Memory B cell (primary cell): Measurements from ENCODE around the gene FUOM.
"Not testable (repeated sequence)": the region's sequence is repeated elsewhere in the genome, so short reads cannot be mapped to it uniquely, and the experiment has no call there.

Source experiments
- ATAC-seq: fragments of 150-1000 bp; cut with Tn5 transposase; 2 replicates; pipeline ENCODE4 v1.10.0; 2021; ENCODE audit warnings: low read depth, mild to moderate bottlenecking, moderate library complexity
- DNase-seq, 2 donors: peaks; one replicate each; pipeline ENCODE4 v3.0.0; 2022; ENCODE audit warnings: low spot score in 2 of 2
- H3K27ac Mint-ChIP-seq: one replicate; pipeline ENCODE4 v1.8.0; 2022; ENCODE audit warnings: mild to moderate bottlenecking, moderate library complexity, mixed read lengths
- H3K27me3 Mint-ChIP-seq: one replicate; pipeline ENCODE4 v1.8.0; 2022; ENCODE audit warnings: mixed read lengths
- H3K36me3 Mint-ChIP-seq: one replicate; pipeline ENCODE4 v1.8.0; 2022; ENCODE audit warnings: mild to moderate bottlenecking, mixed read lengths
- H3K4me1 Mint-ChIP-seq: one replicate; pipeline ENCODE4 v1.8.0; 2022; ENCODE audit warnings: mixed read lengths
- H3K4me3 Mint-ChIP-seq: one replicate; pipeline ENCODE4 v1.8.0; 2022; ENCODE audit warnings: mild to moderate bottlenecking, moderate library complexity, mixed read lengths
- H3K9me3 Mint-ChIP-seq: one replicate; pipeline ENCODE4 v1.8.0; 2022; ENCODE audit warnings: mixed read lengths

Gene FUOM

GRCh38 chr10:133379801-133380666, 22.2 kb upstream of the FUOM start:
- Mint-ChIP-seq H3K27me3 (no peaks in the 10 kb centered on the region), H3K9me3 (no peaks in the 10 kb centered on the region), H3K4me3 (peak overlapping the region; percentile 88), H3K36me3 (no peaks in the 10 kb centered on the region), H3K27ac (peak overlapping the region; percentile 65), H3K4me1 (peaks cover 17% of the 10 kb centered on the region)
- DNase-seq (no peak), ATAC-seq (no peak)

GRCh38 chr10:133379152-133379800, 21.5 kb upstream of the FUOM start, which contains the start of gene PAOX:
Gene PAOX (plus strand): TSS chr10:133379262. CDS start chr10:133379317, 55 bp downstream.
- H3K27me3 Mint-ChIP-seq: no peaks in the 10 kb centered on the region
- DNase-seq (peak; percentile 72 to 80), ATAC-seq (peak; percentile 74)
- no peaks in the 10 kb centered on the region for H3K36me3 Mint-ChIP-seq
- H3K4me3 Mint-ChIP-seq: peak within 1 kb of the TSS; percentile 88
- no peaks in the 10 kb centered on the region for H3K9me3 Mint-ChIP-seq
- peak within 1 kb of the TSS; percentile 65 for H3K27ac Mint-ChIP-seq
- H3K4me1 Mint-ChIP-seq: peaks cover 19% of the 10 kb centered on the region

- H3K27me3 Mint-ChIP-seq: no peaks in the 10 kb centered on the region
- peak; percentile 47 for ATAC-seq
- peaks cover 22% of the 10 kb centered on the region for H3K4me1 Mint-ChIP-seq
- H3K27ac Mint-ChIP-seq: no peak overlapping the region
- H3K9me3 Mint-ChIP-seq: no peaks in the 10 kb centered on the region
- H3K4me3 Mint-ChIP-seq: peak overlapping the region; percentile 79
- DNase-seq: peak; percentile 61 to 79
- H3K36me3 Mint-ChIP-seq: no peaks in the 10 kb centered on the region
Observed at GRCh38 chr10:133378251-133379096, 20.7 kb upstream of the FUOM start.

GRCh38 chr10:133377818-133378250, 20.0 kb upstream of the FUOM start:
- DNase-seq (no peak), ATAC-seq (no peak)
- H3K27ac Mint-ChIP-seq: no peak overlapping the region
- no peaks in the 10 kb centered on the region for H3K36me3 Mint-ChIP-seq
- H3K4me1 Mint-ChIP-seq: peaks cover 22% of the 10 kb centered on the region
- H3K27me3 Mint-ChIP-seq: no peaks in the 10 kb centered on the region
- H3K4me3 Mint-ChIP-seq: peak overlapping the region; percentile 79
- H3K9me3 Mint-ChIP-seq: no peaks in the 10 kb centered on the region

- Mint-ChIP-seq H3K27me3 (no peaks in the 10 kb centered on the region), H3K27ac (no peak overlapping the region), H3K4me3 (peak overlapping the region; percentile 66), H3K9me3 (no peaks in the 10 kb centered on the region), H3K4me1 (peaks cover 22% of the 10 kb centered on the region), H3K36me3 (no peaks in the 10 kb centered on the region)
- ATAC-seq: no peak
- no peak for DNase-seq
Observed at GRCh38 chr10:133377025-133377817, 19.4 kb upstream of the FUOM start.

GRCh38 chr10:133376183-133376582, 18.4 kb upstream of the FUOM start:
- ATAC-seq, DNase-seq, H3K27me3 Mint-ChIP-seq, H3K27ac Mint-ChIP-seq, H3K36me3 Mint-ChIP-seq, H3K9me3 Mint-ChIP-seq: not testable (repeated sequence)
- H3K4me1 Mint-ChIP-seq: peaks cover 22% of the 10 kb centered on the region
- H3K4me3 Mint-ChIP-seq: peak overlapping the region; percentile 63

- Mint-ChIP-seq H3K27ac (no peak overlapping the region), H3K9me3 (no peaks in the 10 kb centered on the region), H3K4me3 (no peak overlapping the region), H3K36me3 (no peaks in the 10 kb centered on the region), H3K27me3 (no peaks in the 10 kb centered on the region), H3K4me1 (peaks cover 18% of the 10 kb centered on the region)
- no peak for DNase-seq
- ATAC-seq: no peak
Observed at GRCh38 chr10:133375357-133376115, 17.7 kb upstream of the FUOM start.

- H3K4me1 Mint-ChIP-seq: peaks cover 10% of the 10 kb centered on the region
- H3K36me3 Mint-ChIP-seq: peaks cover 5% of the 10 kb centered on the region
- peak; percentile 89 to 96 for DNase-seq
- peak; percentile 97 for ATAC-seq
- no peaks in the 10 kb centered on the region for H3K9me3 Mint-ChIP-seq
- H3K4me3 Mint-ChIP-seq: peak within 1 kb of the TSS; percentile 86
- peak within 1 kb of the TSS; percentile 83 for H3K27ac Mint-ChIP-seq
- H3K27me3 Mint-ChIP-seq: no peaks in the 10 kb centered on the region
Observed at GRCh38 chr10:133373174-133374090, 15.6 kb upstream of the FUOM start, which contains the start of gene ECHS1. Gene ECHS1 (minus strand): TSS chr10:133373354. CDS start chr10:133373333, 21 bp downstream.

- DNase-seq (no peak), ATAC-seq (no peak)
- peaks cover 10% of the 10 kb centered on the region for H3K4me1 Mint-ChIP-seq
- H3K4me3 Mint-ChIP-seq: peak overlapping the region; percentile 84
- H3K27me3 Mint-ChIP-seq: no peaks in the 10 kb centered on the region
- no peak overlapping the region for H3K27ac Mint-ChIP-seq
- H3K9me3 Mint-ChIP-seq: no peaks in the 10 kb centered on the region
- peaks cover 7% of the 10 kb centered on the region for H3K36me3 Mint-ChIP-seq
Observed at GRCh38 chr10:133372507-133372906, 14.7 kb upstream of the FUOM start.

- Mint-ChIP-seq H3K27ac (no peak overlapping the region), H3K4me3 (no peak overlapping the region), H3K27me3 (no peaks in the 10 kb centered on the region), H3K36me3 (peaks cover 7% of the 10 kb centered on the region), H3K4me1 (peaks cover 10% of the 10 kb centered on the region), H3K9me3 (no peaks in the 10 kb centered on the region)
- no peak for ATAC-seq
- DNase-seq: no peak
Observed at GRCh38 chr10:133370030-133370786, 12.4 kb upstream of the FUOM start.

GRCh38 chr10:133368153-133368552, 10.3 kb upstream of the FUOM start:
- Mint-ChIP-seq H3K9me3 (no peaks in the 10 kb centered on the region), H3K4me1 (peaks cover 5% of the 10 kb centered on the region), H3K4me3 (no peak overlapping the region), H3K36me3 (peaks cover 7% of the 10 kb centered on the region), H3K27me3 (no peaks in the 10 kb centered on the region), H3K27ac (no peak overlapping the region)
- ATAC-seq: no peak
- DNase-seq: no peak
